Endothelial cell of umbilical vein (primary cell): ENCODE data around the gene ZNF763. TPM values are rescaled to one million over a fixed set of nuclear protein-coding genes. Genes with fewer than 3 reads are reported as not detected.
"Not testable (repeated sequence)": the region's sequence is repeated elsewhere in the genome, so short reads cannot be mapped to it uniquely, and the experiment has no call there.

Experiments
- BruUV-seq: library from RNA; stranded (reverse); fragments of 400-500 nt; replicated peaks from 2 replicates; lab custom pipeline; 2021; lab: Mats Ljungman, UMichigan
- CTCF ChIA-PET: fragments of 300-600, 350-600 bp; sonication (Branson Sonifier 250); formaldehyde crosslinking; loops from one replicate; lab custom pipeline; 2021; ENCODE audit warnings: antibody characterized with exemption, inconsistent platforms; lab: Charles Lee
- POLR2A ChIA-PET: fragments of 300-600, 350-600 bp; sonication (Branson Sonifier 250); formaldehyde crosslinking; loops from one replicate; lab custom pipeline; 2021; ENCODE audit warnings: antibody characterized with exemption, inconsistent platforms; lab: Charles Lee
- DNase-seq: peaks from one replicate; pipeline ENCODE4 v3.0.0-alpha.2; 2011; ENCODE audit warnings: low read depth, low spot score
- FAIRE-seq: peaks from 2 replicates; lab custom pipeline; 2011; peaks lifted over from hg19 to GRCh38; lab: Jason Lieb, UNC
- H2AFZ ChIP-seq: 2 replicates; pipeline ENCODE4 v1.6.0; 2012; ENCODE audit warnings: low read depth, low read length, control low read depth, inconsistent platforms
- H3K27ac ChIP-seq: 2 replicates; pipeline ENCODE4 v1.5.1; 2011; ENCODE audit warnings: low read depth, mild to moderate bottlenecking, control low read depth, low read length, moderate library complexity; ENCODE audit not compliant: insufficient read depth
- H3K27me3 ChIP-seq, 2 experiments: 2 replicates each; pipeline versions ENCODE4 v1.6.0 to v1.6.1; 2011; ENCODE audit warnings: low read length in 2 of 2, mixed read lengths in 1 of 2; ENCODE audit not compliant: control insufficient read depth in 2 of 2, insufficient read depth in 2 of 2
- H3K36me3 ChIP-seq, 2 experiments: 2 replicates in 1 of 2; 3 replicates in 1 of 2; pipeline ENCODE4 v1.5.1; 2011; ENCODE audit warnings: low read length in 2 of 2, mild to moderate bottlenecking in 1 of 2, moderate library complexity in 1 of 2; ENCODE audit not compliant: control insufficient read depth in 2 of 2, insufficient read depth in 2 of 2; ENCODE audit errors: extremely low read depth in 1 of 2
- H3K4me1 ChIP-seq: 3 replicates; pipeline ENCODE4 v1.5.1; 2011; ENCODE audit warnings: mild to moderate bottlenecking, low read length; ENCODE audit not compliant: control insufficient read depth, insufficient read depth; ENCODE audit errors: extremely low read depth
- H3K4me2 ChIP-seq: 2 replicates; pipeline ENCODE4 v1.6.1; 2011; ENCODE audit warnings: low read length, control low read depth, mixed read lengths; ENCODE audit not compliant: insufficient read depth
- H3K4me3 ChIP-seq, 3 experiments: fragments of 200-600 bp in 1 of 3; sonication (generic), shearing (Covaris generic) in 1 of 3; replicated peaks in 1 of 3; 2 replicates each; pipeline ENCODE4 v1.5.1; 2011 to 2016; ENCODE audit warnings: control low read depth in 3 of 3, low read length in 3 of 3, mild to moderate bottlenecking in 2 of 3, inconsistent platforms in 1 of 3, low read depth in 1 of 3, moderate library complexity in 1 of 3; ENCODE audit not compliant: insufficient read depth in 1 of 3
- H3K79me2 ChIP-seq: 2 replicates; pipeline ENCODE4 v1.6.0; 2012; ENCODE audit warnings: low read length, inconsistent platforms; ENCODE audit not compliant: control insufficient read depth, insufficient read depth
- H3K9ac ChIP-seq: replicated peaks from 2 replicates; pipeline ENCODE3; 2011; ENCODE audit warnings: low read length, control low read depth; ENCODE audit not compliant: insufficient read depth; ENCODE audit errors: extremely low read depth
- H3K9me1 ChIP-seq: replicated peaks from 3 replicates; pipeline ENCODE4 v1.6.0; 2011; ENCODE audit warnings: mild to moderate bottlenecking, low read length; ENCODE audit not compliant: control insufficient read depth, insufficient read depth; ENCODE audit errors: extremely low read depth
- H3K9me3 ChIP-seq: replicated peaks from 2 replicates; pipeline ENCODE4 v1.5.1; 2012; ENCODE audit warnings: low read length, inconsistent platforms; ENCODE audit not compliant: control insufficient read depth, insufficient read depth
- H4K20me1 ChIP-seq: replicated peaks from 2 replicates; pipeline ENCODE3; 2011; ENCODE audit warnings: mild to moderate bottlenecking, low read length; ENCODE audit not compliant: control insufficient read depth, insufficient read depth; ENCODE audit errors: extremely low read depth
- EZH2 ChIP-seq: IDR thresholded peaks from 2 replicates; pipeline ENCODE4 v1.6.1; 2012; ENCODE audit warnings: borderline replicate concordance, low read depth, mild to moderate bottlenecking, moderate library complexity, low read length, inconsistent platforms; ENCODE audit not compliant: severe bottlenecking
- MAX ChIP-seq: IDR thresholded peaks from 2 replicates; pipeline ENCODE4 v1.6.1; 2011; ENCODE audit not compliant: insufficient read depth, insufficient read length
- dilution Hi-C: fragments of 300-500 bp; cut with MboI; formaldehyde crosslinking; loops from one replicate; pipeline ENCODE4 v1.15.0; 2019; ENCODE audit warnings: low sequenced_read_pairs; ENCODE audit not compliant: extremely low pct_ligation_motif_present
- intact Hi-C: fragments of 100-400 bp; cut with micrococcal nuclease; formaldehyde crosslinking; loops from one replicate; pipeline ENCODE4 v1.10.0; 2022
- polyA plus RNA-seq, 4 experiments: library from polyadenylated mRNA; depleted of rRNA in 3 of 4; stranded (reverse) in 3 of 4; unstranded in 1 of 4; fragments of >200 nt; gene quantifications; 2 replicates each; pipeline versions ENCODE4 v1.2.1 to v1.2.3, GENCODE V29; 2011 to 2012; ENCODE audit warnings: missing spikeins in 1 of 4
- total RNA-seq: library from RNA; stranded (reverse); gene quantifications from 2 replicates; pipeline ENCODE4 v1.2.3, GENCODE V29; 2021

ZNF763 gene
- total and polyA plus RNA-seq, 2 donors (not counting 3 experiments of a cell fraction or from before 2014, with no cell fraction given): 0.17 to 0.77 TPM

GRCh38 chr19:11949201-11949600 lies 15.6 kb upstream of the ZNF763 start:
- no peak overlapping the region for H3K4me2 ChIP-seq
- intact Hi-C loops (no loop called here), dilution Hi-C loops (no loop called here)
- H3K9me3 ChIP-seq: peaks cover 34% of the 10 kb centered on the region
- CTCF ChIA-PET: no interaction called here
- no peaks in the 10 kb centered on the region for H3K4me1 ChIP-seq
- no peaks in the 10 kb centered on the region for H3K27me3 ChIP-seq
- H3K36me3 ChIP-seq: peaks cover 7 to 12% of the 10 kb centered on the region in 2 experiments
- no TSS peak for BruUV-seq
- no peak overlapping the region for H3K27ac ChIP-seq
- no peak for TF ChIP-seq EZH2
- no peak for TF ChIP-seq MAX
- H3K9ac ChIP-seq: no peak overlapping the region
- H3K4me3 ChIP-seq: no peak overlapping the region
- DNase-seq (no peak), FAIRE-seq (no peak)
- H4K20me1 ChIP-seq: no peaks in the 10 kb centered on the region
- no peaks in the 10 kb centered on the region for H3K9me1 ChIP-seq
- no peak overlapping the region for H2AFZ ChIP-seq
- no peaks in the 10 kb centered on the region for H3K79me2 ChIP-seq
- POLR2A ChIA-PET: no interaction called here

GRCh38 chr19:11949614-11950080 lies 15.2 kb upstream of the ZNF763 start:
- CTCF ChIA-PET, dilution Hi-C loops, intact Hi-C loops, FAIRE-seq, POLR2A ChIA-PET, H3K79me2 ChIP-seq, H3K27me3 ChIP-seq, H3K4me1 ChIP-seq, H2AFZ ChIP-seq, H3K9ac ChIP-seq, BruUV-seq, H3K4me3 ChIP-seq, H3K27ac ChIP-seq, DNase-seq, H3K9me1 ChIP-seq, H3K4me2 ChIP-seq, H4K20me1 ChIP-seq: not testable (repeated sequence)
- peaks cover 31% of the 10 kb centered on the region for H3K9me3 ChIP-seq
- peaks cover 7 to 12% of the 10 kb centered on the region in 2 experiments for H3K36me3 ChIP-seq
